Astrocyte (in vitro differentiated cells and primary cell): ENCODE measurements around the gene WBP2NL. TPM values are rescaled to one million over a fixed set of nuclear protein-coding genes. Genes with fewer than 3 reads are reported as not detected.

Source experiments
- DNase-seq: peaks from one replicate; pipeline ENCODE4 v3.0.0-alpha.2; 2010; ENCODE audit warnings: low read depth
- FAIRE-seq: peaks from 2 replicates; lab custom pipeline; 2011; peaks lifted over from hg19 to GRCh38; lab: Jason Lieb, UNC
- H2AFZ ChIP-seq: 2 replicates; pipeline ENCODE4 v1.6.0; 2012; ENCODE audit warnings: low read depth, low read length, inconsistent platforms
- H3K27ac ChIP-seq: 2 replicates; pipeline ENCODE4 v1.5.1; 2011; ENCODE audit warnings: low read depth, low read length, inconsistent platforms
- H3K27me3 ChIP-seq: 2 replicates; pipeline ENCODE4 v1.6.0; 2011; ENCODE audit warnings: low read length, inconsistent platforms; ENCODE audit not compliant: insufficient read depth
- H3K36me3 ChIP-seq: 2 replicates; pipeline ENCODE4 v1.5.1; 2011; ENCODE audit warnings: low read length, inconsistent platforms; ENCODE audit not compliant: insufficient read depth
- H3K4me1 ChIP-seq: 2 replicates; pipeline ENCODE4 v1.5.1; 2011; ENCODE audit warnings: low read length, inconsistent platforms; ENCODE audit not compliant: insufficient read depth
- H3K4me2 ChIP-seq: 2 replicates; pipeline ENCODE4 v1.6.0; 2012; ENCODE audit warnings: low read length, inconsistent platforms
- H3K4me3 ChIP-seq: 2 replicates; pipeline ENCODE4 v1.5.1; 2011; ENCODE audit warnings: low read depth, mild to moderate bottlenecking, low read length, inconsistent platforms; ENCODE audit not compliant: insufficient read depth
- H3K79me2 ChIP-seq: 2 replicates; pipeline ENCODE4 v1.6.0; 2012; ENCODE audit warnings: mild to moderate bottlenecking, low read length, inconsistent platforms; ENCODE audit not compliant: insufficient read depth
- H3K9ac ChIP-seq: 2 replicates; pipeline ENCODE4 v1.6.0; 2012; ENCODE audit warnings: mild to moderate bottlenecking, low read length, inconsistent platforms
- H3K9me3 ChIP-seq: 2 replicates; pipeline ENCODE4 v1.5.1; 2012; ENCODE audit warnings: low read depth, mild to moderate bottlenecking, low read length, inconsistent platforms; ENCODE audit not compliant: insufficient read depth
- H4K20me1 ChIP-seq: 2 replicates; pipeline ENCODE4 v1.6.0; 2012; ENCODE audit warnings: low read length, inconsistent platforms; ENCODE audit not compliant: insufficient read depth
- H3K27ac Mint-ChIP-seq: one replicate; pipeline ENCODE4 v1.8.0; 2021; ENCODE audit warnings: mild to moderate bottlenecking, mixed read lengths; ENCODE audit not compliant: unreplicated experiment
- H3K27me3 Mint-ChIP-seq: one replicate; pipeline ENCODE4 v1.8.0; 2021; ENCODE audit warnings: low read depth, mixed read lengths; ENCODE audit not compliant: unreplicated experiment
- H3K36me3 Mint-ChIP-seq: one replicate; pipeline ENCODE4 v1.8.0; 2021; ENCODE audit warnings: low read depth, mixed read lengths; ENCODE audit not compliant: unreplicated experiment
- H3K4me1 Mint-ChIP-seq: one replicate; pipeline ENCODE4 v1.8.0; 2021; ENCODE audit warnings: low read depth, mixed read lengths; ENCODE audit not compliant: unreplicated experiment
- H3K4me3 Mint-ChIP-seq: one replicate; pipeline ENCODE4 v1.8.0; 2021; ENCODE audit warnings: mild to moderate bottlenecking, moderate library complexity, mixed read lengths; ENCODE audit not compliant: unreplicated experiment
- H3K9me3 Mint-ChIP-seq: one replicate; pipeline ENCODE4 v1.8.0; 2021; ENCODE audit warnings: mild to moderate bottlenecking, mixed read lengths; ENCODE audit not compliant: unreplicated experiment
- CTCF ChIP-seq: IDR thresholded peaks from 2 replicates; pipeline ENCODE4 v1.5.1; 2011; ENCODE audit warnings: low read depth, mild to moderate bottlenecking, inconsistent platforms, low read length, moderate library complexity; ENCODE audit not compliant: insufficient read depth
- EZH2 ChIP-seq: IDR thresholded peaks from 2 replicates; pipeline ENCODE4 v1.6.1; 2012; ENCODE audit warnings: mild to moderate bottlenecking, low read length, inconsistent platforms; ENCODE audit not compliant: insufficient read depth
- total RNA-seq: library from RNA; stranded (reverse); gene quantifications from 2 replicates; pipeline ENCODE4 v1.2.1, GENCODE V29; 2021

The WBP2NL gene
- total RNA-seq, 1 donor from 2014 or later: not detected

- no peak overlapping the region for H3K27ac Mint-ChIP-seq
Observed at GRCh38 chr22:42077486-42078125, 79.0 kb downstream of the WBP2NL start.

More at GRCh38 chr22:42077486-42078125, 79.0 kb downstream of the WBP2NL start:
- Mint-ChIP-seq H3K4me3 (no peak overlapping the region), H3K9me3 (peaks cover 11% of the 10 kb centered on the region), H3K4me1 (no peaks in the 10 kb centered on the region), H3K36me3 (peaks cover 2% of the 10 kb centered on the region), H3K27me3 (no peaks in the 10 kb centered on the region)
- H3K4me3 ChIP-seq: no peak overlapping the region
- H3K27ac ChIP-seq: no peak overlapping the region
- H3K4me1 ChIP-seq: peaks cover 22% of the 10 kb centered on the region
- no peaks in the 10 kb centered on the region for H3K9me3 ChIP-seq
- no peaks in the 10 kb centered on the region for H4K20me1 ChIP-seq
- no peak overlapping the region for H2AFZ ChIP-seq
- TF ChIP-seq EZH2 (no peak), CTCF (no peak)
- DNase-seq (no peak), FAIRE-seq (no peak)
- no peaks in the 10 kb centered on the region for H3K27me3 ChIP-seq
- peaks cover 27% of the 10 kb centered on the region for H3K79me2 ChIP-seq
- no peak overlapping the region for H3K4me2 ChIP-seq
- no peak overlapping the region for H3K9ac ChIP-seq
- H3K36me3 ChIP-seq: no peaks in the 10 kb centered on the region

Other genes starting within 250 kb of the WBP2NL start
- gene CCDC134, start 198.1 kb upstream of the WBP2NL start, total RNA-seq: 7.7 and 11.3 TPM in 2 replicates
- gene SREBF2, start 165.7 kb upstream of the WBP2NL start, total RNA-seq: 72.5 and 83.9 TPM in 2 replicates
- not detected in 2 replicates for gene SHISA8, start 83.7 kb upstream of the WBP2NL start, total RNA-seq
- 0.12 TPM in 1 of 2 replicates, not detected in the other for gene TNFRSF13C, start 72.0 kb upstream of the WBP2NL start, total RNA-seq
- gene CENPM, start 51.6 kb upstream of the WBP2NL start, total RNA-seq: 0.84 and 2.0 TPM in 2 replicates
- 0.43 and 0.52 TPM in 2 replicates for gene SEPTIN3, start 29.3 kb upstream of the WBP2NL start, total RNA-seq
- 8.9 TPM in 2 replicates for gene NAGA, start 72.0 kb downstream of the WBP2NL start, total RNA-seq
- gene PHETA2, start 75.5 kb downstream of the WBP2NL start, total RNA-seq: 0.12 and 0.18 TPM in 2 replicates
- 29.3 and 31.1 TPM in 2 replicates for gene SMDT1, start 80.9 kb downstream of the WBP2NL start, total RNA-seq
- 58.6 and 58.7 TPM in 2 replicates for gene NDUFA6, start 92.0 kb downstream of the WBP2NL start, total RNA-seq
- gene CYP2D6, start 132.0 kb downstream of the WBP2NL start, total RNA-seq: 0.82 and 0.91 TPM in 2 replicates